Stimulated activated CD8-positive, alpha-beta memory T cell treated with anti-CD3 and anti-CD28 coated beads, Interleukin-4, amount 100 ng/mL, for 24 hours (primary cell): ENCODE data around the gene DCUN1D4.
"Not testable (repeated sequence)": the region's sequence is repeated elsewhere in the genome, so short reads cannot be mapped to it uniquely, and the experiment has no call there.

Source experiments
- DNase-seq: peaks from one replicate; pipeline ENCODE4 v3.0.0-alpha.2; 2020; ENCODE audit warnings: low read depth

DCUN1D4 gene

GRCh38 chr4:51855270-51855669 is 12.3 kb downstream of the DCUN1D4 start:
- no peak for DNase-seq

DNA sequence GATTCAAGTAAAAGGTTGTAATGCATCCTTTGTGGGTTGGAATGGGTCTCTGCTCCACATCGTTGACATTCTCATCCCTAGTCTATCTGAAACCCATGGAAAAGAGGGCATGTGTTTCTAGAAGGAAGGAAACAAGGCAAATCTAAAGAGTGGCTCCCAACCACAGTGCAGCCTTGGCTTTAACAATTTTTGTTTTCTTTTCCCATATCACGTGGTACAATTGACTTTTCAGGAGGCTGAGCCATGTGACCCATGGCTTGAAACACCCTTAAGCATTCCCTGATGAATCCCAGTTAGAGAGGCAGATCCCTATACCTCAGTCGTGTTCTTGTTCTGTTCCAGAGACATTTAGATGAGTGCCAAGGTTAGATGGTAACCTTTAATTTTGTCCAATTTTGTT is 12.8 kb downstream of the DCUN1D4 start:
- DNase-seq = no peak

GRCh38 chr4:51858605-51859202 is 15.8 kb downstream of the DCUN1D4 start:
- DNase-seq = no peak

GRCh38 chr4:51859476-51860031 is 16.6 kb downstream of the DCUN1D4 start:
- DNase-seq = no peak

DNA sequence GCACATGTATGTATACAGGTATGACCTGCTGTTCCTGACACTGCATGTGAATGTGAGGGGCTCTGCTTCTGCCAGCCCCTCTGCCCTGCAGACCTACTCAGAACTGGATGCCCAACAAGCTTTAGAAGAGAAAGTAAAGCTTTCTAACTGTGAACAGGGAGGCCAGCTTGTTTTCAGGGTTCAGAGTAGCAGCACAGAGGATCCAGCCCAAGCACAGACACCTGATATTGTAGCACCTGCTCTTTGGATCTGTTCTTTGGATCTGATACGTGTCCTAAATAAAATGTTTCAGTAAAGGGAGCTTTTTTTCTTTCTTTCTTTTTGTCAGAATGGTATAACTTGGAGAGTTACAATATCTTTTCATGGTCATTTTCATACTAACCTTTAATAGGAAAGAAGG is 19.2 kb downstream of the DCUN1D4 start:
- no peak for DNase-seq

DNA sequence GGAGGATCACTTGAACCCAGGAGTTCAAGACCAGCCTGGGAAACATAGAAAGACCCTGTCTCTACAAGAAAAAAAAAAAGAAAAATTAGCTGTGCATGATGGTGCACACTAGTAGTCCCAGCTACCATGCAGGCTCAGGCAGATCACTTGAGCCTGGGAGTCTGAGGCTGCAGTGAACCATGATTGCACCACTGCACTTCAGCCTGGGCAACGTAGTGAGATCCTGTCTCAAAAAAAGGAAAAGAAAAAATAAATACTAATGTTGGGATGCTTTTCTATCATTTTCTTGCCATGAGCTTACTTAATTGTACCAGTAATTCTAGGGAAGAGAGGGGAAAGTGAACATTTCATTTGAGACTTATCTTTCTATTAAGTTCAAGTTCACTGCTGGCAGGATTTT is 19.8 kb downstream of the DCUN1D4 start:
- no peak for DNase-seq

GRCh38 chr4:51865717-51866116 is 22.8 kb downstream of the DCUN1D4 start:
- DNase-seq = no peak

DNA sequence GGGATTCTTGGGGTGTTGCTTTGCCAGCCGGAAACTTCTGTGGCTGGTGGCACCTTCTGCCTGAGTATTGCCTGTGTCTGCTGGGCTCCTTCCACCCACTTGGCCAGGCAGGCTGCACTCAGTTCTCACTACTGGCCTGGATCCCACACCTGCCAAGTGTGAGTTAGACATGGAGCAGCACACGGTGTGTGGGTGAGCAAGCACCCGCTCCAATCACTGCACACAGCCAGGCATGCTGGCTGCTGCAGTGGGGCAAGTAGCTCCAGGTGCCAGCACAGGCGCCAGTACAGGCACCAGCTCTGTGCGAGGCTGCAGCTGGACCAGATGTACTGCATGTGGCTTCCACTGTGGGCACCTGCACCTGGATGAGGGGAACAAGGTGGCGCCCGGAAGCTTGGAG is 23.9 kb downstream of the DCUN1D4 start:
- DNase-seq = no peak

DNA sequence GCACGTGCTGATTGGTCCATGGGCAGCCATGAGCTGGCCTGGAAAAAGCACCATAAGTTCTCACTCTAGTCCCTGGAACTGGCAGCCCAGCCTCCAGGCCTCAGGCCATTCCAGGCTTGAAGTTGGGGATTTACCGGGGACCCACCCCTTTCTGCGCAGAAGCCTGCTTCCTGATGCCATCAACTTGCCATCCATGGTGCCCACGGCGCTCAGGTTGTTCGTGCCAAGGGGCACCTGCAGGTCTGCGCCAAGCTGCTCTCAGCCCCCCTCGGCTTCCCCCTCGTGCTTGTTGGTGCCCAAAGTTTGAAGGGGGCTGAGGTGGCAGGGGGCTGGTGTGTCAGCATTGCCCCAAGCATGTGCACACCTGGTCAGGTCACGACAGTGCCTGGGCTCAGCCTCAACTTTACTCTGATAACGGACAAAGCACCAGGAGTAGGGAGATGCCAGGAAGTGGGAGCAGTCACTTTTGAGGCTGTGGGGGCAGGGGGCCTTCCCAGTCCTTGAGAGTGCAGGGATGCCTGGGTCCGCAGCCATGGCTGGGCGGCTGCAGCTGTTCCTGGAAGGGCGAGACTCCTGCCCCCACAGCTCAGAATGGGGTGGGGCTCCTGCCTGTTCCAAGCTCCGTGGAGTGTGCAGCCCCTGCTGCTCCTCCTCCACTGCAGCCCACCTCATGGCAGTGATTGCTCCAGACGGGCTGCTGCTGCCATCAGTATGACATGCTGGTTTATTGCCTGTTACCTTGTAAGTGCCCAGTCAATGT is 24.9 kb downstream of the DCUN1D4 start:
- DNase-seq = no peak

GRCh38 chr4:51868449-51868847 is 25.5 kb downstream of the DCUN1D4 start:
- no peak for DNase-seq

DNA sequence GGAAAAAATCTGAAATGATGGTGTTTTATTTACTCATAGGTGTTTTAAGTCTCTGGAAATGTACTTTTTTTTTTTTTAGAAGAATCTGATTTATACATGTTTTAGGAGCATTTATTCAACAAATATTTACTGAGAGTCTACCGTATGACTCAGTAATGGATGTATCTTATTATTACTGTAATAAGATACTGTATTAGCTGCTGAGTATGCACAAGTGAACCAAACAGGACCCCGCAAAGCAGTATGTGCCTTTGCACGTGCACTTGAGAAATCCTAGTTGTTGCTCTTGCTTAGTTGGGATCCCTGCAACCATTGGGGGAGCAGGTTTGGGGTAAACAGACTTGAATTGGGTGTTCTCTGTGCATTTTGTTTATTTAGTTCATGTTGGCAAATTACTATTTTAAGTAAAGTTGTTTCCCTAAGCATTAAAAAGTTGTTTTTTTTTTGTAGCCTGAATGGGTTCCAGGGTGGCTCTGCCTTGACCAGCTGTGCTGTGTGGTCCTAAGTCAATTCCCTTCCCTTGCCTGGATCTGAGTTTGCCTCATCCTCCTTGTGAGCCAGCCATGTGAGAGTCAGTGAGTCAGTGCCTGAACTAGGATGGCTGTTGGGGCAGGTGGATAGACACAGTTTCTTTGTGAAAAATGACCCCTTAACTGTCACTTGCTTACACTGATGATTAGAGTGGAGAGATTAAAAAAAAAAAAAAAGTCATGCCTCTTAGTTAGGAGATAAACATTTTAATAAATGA is 27.7 kb downstream of the DCUN1D4 start:
- no peak for DNase-seq

DNA sequence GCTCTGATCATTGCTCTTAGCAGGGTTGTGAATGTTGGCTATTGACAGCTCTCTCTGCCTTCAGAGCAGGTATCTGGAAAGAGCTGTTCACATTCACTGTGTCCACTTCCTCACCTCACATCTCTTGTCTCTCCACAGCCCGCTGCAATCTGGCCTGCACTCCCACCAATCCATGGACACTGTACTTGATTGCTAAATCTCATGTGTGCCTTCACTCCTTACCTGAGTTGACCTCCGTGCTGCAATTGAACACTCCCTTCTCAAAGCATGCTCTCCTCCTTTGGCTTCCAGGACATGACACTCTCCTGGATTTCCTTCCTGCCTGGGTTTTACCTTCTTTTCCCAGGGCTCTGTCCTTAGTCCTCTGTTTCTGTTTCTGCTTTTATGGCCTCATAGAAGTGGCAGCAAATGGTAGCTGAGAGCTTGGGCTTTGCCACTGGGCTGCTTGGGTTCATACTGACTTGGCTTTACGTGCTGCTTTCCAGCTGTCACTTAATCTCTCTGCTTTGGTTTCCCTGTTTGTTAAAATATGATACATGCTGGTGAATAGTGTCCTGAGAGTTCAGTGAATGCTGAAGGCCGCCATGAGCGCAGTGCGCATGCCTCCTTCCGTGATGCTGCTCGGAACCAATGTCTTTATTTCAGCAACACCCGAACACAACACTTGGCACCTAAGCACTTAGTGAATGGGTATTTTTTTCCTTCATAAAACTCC is 29.5 kb downstream of the DCUN1D4 start:
- no peak for DNase-seq

- no peak for DNase-seq
These were observed 31.6 kb downstream of the DCUN1D4 start for GRCh38 chr4:51874551-51874950.

GRCh38 chr4:51878431-51878830 is 35.5 kb downstream of the DCUN1D4 start:
- no peak for DNase-seq

- no peak for DNase-seq
These were observed 37.3 kb downstream of the DCUN1D4 start for GRCh38 chr4:51880016-51880915.

- DNase-seq = no peak
These were observed 41.1 kb downstream of the DCUN1D4 start for GRCh38 chr4:51884055-51884454.

GRCh38 chr4:51884606-51885005 is 41.7 kb downstream of the DCUN1D4 start:
- DNase-seq = no peak

GRCh38 chr4:51885363-51885762 is 42.4 kb downstream of the DCUN1D4 start:
- DNase-seq = no peak

DNA sequence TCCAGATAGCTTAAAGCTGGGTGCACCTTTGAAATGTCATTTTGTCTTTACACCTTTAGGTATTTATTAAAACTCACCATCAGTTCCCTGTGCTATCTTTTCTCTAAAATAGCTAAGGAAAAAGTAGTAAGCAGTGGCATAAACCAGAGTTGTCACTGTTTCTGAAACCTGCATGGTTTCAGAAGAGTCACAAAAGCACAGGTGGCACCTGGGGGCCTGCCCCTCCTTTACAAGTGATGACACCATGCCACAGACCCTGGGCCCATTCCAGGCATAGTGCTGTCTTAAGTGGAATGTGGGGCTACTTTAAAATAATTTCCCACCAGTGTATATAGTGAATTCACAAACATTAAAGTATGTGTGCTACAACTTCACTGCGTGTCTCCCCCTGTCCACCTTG is 47.8 kb downstream of the DCUN1D4 start:
- no peak for DNase-seq

GRCh38 chr4:51893402-51893801 is 50.4 kb downstream of the DCUN1D4 start:
- not testable (repeated sequence) for DNase-seq

DNA sequence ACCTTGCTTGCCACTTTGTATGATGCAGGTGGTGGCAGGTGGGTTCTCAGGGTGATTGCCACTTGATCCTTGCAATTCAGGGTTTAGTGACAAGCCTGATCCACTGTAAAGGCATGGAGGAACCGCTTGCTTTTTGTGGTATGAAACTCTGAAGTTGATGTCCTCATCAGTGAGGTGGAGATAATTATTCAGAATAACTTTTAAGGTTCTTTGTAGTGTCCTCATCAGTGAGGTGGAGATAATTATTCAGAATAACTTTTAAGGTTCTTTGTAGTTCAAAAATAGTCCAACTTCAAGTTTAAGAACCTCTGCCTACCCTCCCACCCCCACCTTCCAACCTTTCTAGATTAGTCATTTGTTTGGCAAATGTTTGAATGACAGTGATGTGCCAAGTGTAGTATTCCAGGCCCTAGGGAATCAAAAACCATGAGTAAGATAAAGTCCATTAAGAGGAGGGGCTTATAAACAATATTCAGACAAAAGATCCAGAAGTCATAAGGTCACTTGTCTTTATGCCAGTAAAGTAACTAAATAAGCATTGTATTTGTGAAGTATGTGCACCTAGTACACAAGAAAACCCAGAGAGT is 51.2 kb downstream of the DCUN1D4 start:
- DNase-seq = no peak
